Adrenal gland (tissue), 5 donors: Measurements from ENCODE around the gene SORT1.

Source experiments
- POLR2A ChIP-seq, 2 donors: fragments of 450-650 bp; IDR thresholded peaks; one replicate each; pipeline ENCODE4 v1.6.1; 2017; ENCODE audit warnings: antibody characterized with exemption in 2 of 2, mild to moderate bottlenecking in 2 of 2, moderate library complexity in 1 of 2
- TF ChIP-seq, protein P1 (sequence below), 6 experiments: fragments of 450-650 bp in 4 of 6; fragments of 200-600 bp in 2 of 6; sonication (generic) in 1 of 6; IDR thresholded peaks; 1 replicate in 5 of 6; 2 replicates in 1 of 6; pipeline versions ENCODE4 v1.5.1 to v1.8.0; 2016 to 2021; ENCODE audit warnings: antibody characterized with exemption in 6 of 6, mild to moderate bottlenecking in 2 of 6, moderate library complexity in 1 of 6
- donor health status: DM: no; HTN: no; CAD: no.

- TF ChIP-seq, protein P1, sequence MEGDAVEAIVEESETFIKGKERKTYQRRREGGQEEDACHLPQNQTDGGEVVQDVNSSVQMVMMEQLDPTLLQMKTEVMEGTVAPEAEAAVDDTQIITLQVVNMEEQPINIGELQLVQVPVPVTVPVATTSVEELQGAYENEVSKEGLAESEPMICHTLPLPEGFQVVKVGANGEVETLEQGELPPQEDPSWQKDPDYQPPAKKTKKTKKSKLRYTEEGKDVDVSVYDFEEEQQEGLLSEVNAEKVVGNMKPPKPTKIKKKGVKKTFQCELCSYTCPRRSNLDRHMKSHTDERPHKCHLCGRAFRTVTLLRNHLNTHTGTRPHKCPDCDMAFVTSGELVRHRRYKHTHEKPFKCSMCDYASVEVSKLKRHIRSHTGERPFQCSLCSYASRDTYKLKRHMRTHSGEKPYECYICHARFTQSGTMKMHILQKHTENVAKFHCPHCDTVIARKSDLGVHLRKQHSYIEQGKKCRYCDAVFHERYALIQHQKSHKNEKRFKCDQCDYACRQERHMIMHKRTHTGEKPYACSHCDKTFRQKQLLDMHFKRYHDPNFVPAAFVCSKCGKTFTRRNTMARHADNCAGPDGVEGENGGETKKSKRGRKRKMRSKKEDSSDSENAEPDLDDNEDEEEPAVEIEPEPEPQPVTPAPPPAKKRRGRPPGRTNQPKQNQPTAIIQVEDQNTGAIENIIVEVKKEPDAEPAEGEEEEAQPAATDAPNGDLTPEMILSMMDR (IDR thresholded peaks at IDR 0.05), result no peak
- TF ChIP-seq POLR2A (IDR thresholded peaks at IDR 0.05), result no peak
Measured at GRCh38 chr1:109280862-109281261, 116.9 kb downstream of the SORT1 start.
